WTC11 (cell line): ENCODE results near the gene SNX8. TPM values are rescaled to one million over a fixed set of nuclear protein-coding genes. Genes with fewer than 3 reads are reported as not detected.
A peak's percentile ranks its signal among the peaks of the same experiment; 100 is the strongest.

Experiments
- ATAC-seq: fragments of 200-7000 bp; cut with Tn5 transposase; 2 replicates; pipeline ENCODE4 v1.10.0; 2021; ENCODE audit warnings: mild to moderate bottlenecking, moderate library complexity
- CTCF ChIA-PET: fragments of 300-600 bp; sonication (Branson Sonifier 250); formaldehyde crosslinking; loops from one replicate; lab custom pipeline; 2021; ENCODE audit warnings: antibody characterized with exemption; lab: Charles Lee
- POLR2A ChIA-PET: fragments of 350-600 bp; sonication (Branson Sonifier 250); formaldehyde crosslinking; loops from one replicate; lab custom pipeline; 2021; ENCODE audit warnings: antibody characterized with exemption; lab: Charles Lee
- DNase-seq: peaks from one replicate; pipeline ENCODE4 v3.0.0; 2021; ENCODE audit warnings: low spot score
- H3K27ac Mint-ChIP-seq: 2 replicates; pipeline ENCODE4 v1.8.0; 2021; ENCODE audit warnings: mixed read lengths
- H3K27me3 Mint-ChIP-seq: 2 replicates; pipeline ENCODE4 v1.8.0; 2021; ENCODE audit warnings: low read depth, mild to moderate bottlenecking, moderate library complexity, mixed read lengths
- H3K36me3 Mint-ChIP-seq: 2 replicates; pipeline ENCODE4 v1.8.0; 2021; ENCODE audit warnings: mixed read lengths
- H3K4me1 Mint-ChIP-seq: 2 replicates; pipeline ENCODE4 v1.8.0; 2022; ENCODE audit warnings: mixed read lengths
- H3K4me3 Mint-ChIP-seq: 2 replicates; pipeline ENCODE4 v1.8.0; 2021; ENCODE audit warnings: mild to moderate bottlenecking, moderate library complexity, mixed read lengths
- H3K9me3 Mint-ChIP-seq: 2 replicates; pipeline ENCODE4 v1.8.0; 2021; ENCODE audit warnings: mixed read lengths
- ATF1 ChIP-seq: sonication (generic); formaldehyde crosslinking; IDR thresholded peaks from 2 replicates; pipeline ENCODE4 v1.8.1; 2023; ENCODE audit warnings: mild to moderate bottlenecking, moderate library complexity, missing genetic modification reagents
- ESRRA ChIP-seq: sonication (generic); formaldehyde crosslinking; IDR thresholded peaks from 2 replicates; pipeline ENCODE4 v1.8.1; 2022; ENCODE audit warnings: mild to moderate bottlenecking, missing genetic modification reagents, borderline replicate concordance
- FOXJ3 ChIP-seq: sonication (generic); formaldehyde crosslinking; IDR thresholded peaks from 2 replicates; pipeline ENCODE4 v1.9.0; 2021; ENCODE audit warnings: missing genetic modification reagents, mild to moderate bottlenecking, borderline replicate concordance
- FOXP1 ChIP-seq: sonication (generic); formaldehyde crosslinking; IDR thresholded peaks from 2 replicates; pipeline ENCODE4 v1.8.0; 2022; ENCODE audit warnings: missing genetic modification reagents, mild to moderate bottlenecking, moderate library complexity, borderline replicate concordance
- GABPB1 ChIP-seq: sonication (generic); formaldehyde crosslinking; IDR thresholded peaks from 2 replicates; pipeline ENCODE4 v1.8.1; 2023; ENCODE audit warnings: mild to moderate bottlenecking, missing genetic modification reagents
- IRF1 ChIP-seq: sonication (generic); formaldehyde crosslinking; IDR thresholded peaks from 2 replicates; pipeline ENCODE4 v1.8.0; 2023; ENCODE audit warnings: missing genetic modification reagents
- JAZF1 ChIP-seq: fragments of 250-450 bp; sonication (Bioruptor Pico); IDR thresholded peaks from 2 replicates; pipeline ENCODE4 v1.9.0; 2021; ENCODE audit warnings: moderate library complexity, mild to moderate bottlenecking, inconsistent platforms
- JUN ChIP-seq: sonication (generic); formaldehyde crosslinking; IDR thresholded peaks from 2 replicates; pipeline ENCODE4 v1.8.0; 2023; ENCODE audit warnings: mild to moderate bottlenecking, missing genetic modification reagents
- MYBL2 ChIP-seq: sonication (generic); formaldehyde crosslinking; IDR thresholded peaks from 2 replicates; pipeline ENCODE4 v1.8.1; 2023; ENCODE audit warnings: mild to moderate bottlenecking, moderate library complexity, missing genetic modification reagents
- NFATC4 ChIP-seq: fragments of 250-450 bp; sonication (Bioruptor Pico); IDR thresholded peaks from 2 replicates; pipeline ENCODE4 v1.9.0; 2021; ENCODE audit warnings: mild to moderate bottlenecking
- NFYB ChIP-seq: sonication (generic); formaldehyde crosslinking; conservative IDR thresholded peaks from 2 replicates; pipeline ENCODE4 v1.8.0; 2022; ENCODE audit warnings: low read depth, missing genetic modification reagents
- PRRX2 ChIP-seq: fragments of 250-450 bp; sonication (Bioruptor Pico); IDR thresholded peaks from 2 replicates; pipeline ENCODE4 v1.8.0; 2021; ENCODE audit warnings: mild to moderate bottlenecking
- SMAD4 ChIP-seq: sonication (generic); formaldehyde crosslinking; IDR thresholded peaks from 2 replicates; pipeline ENCODE4 v1.8.0; 2022; ENCODE audit warnings: mild to moderate bottlenecking, missing genetic modification reagents
- SP1 ChIP-seq: sonication (generic); formaldehyde crosslinking; conservative IDR thresholded peaks from 2 replicates; pipeline ENCODE4 v1.8.1; 2022; ENCODE audit warnings: missing genetic modification reagents
- TEAD1 ChIP-seq: sonication (generic); formaldehyde crosslinking; IDR thresholded peaks from 2 replicates; pipeline ENCODE4 v1.8.0; 2022; ENCODE audit warnings: mild to moderate bottlenecking, missing genetic modification reagents
- TP53 ChIP-seq: sonication (generic); formaldehyde crosslinking; IDR thresholded peaks from 2 replicates; pipeline ENCODE4 v1.8.1; 2023; ENCODE audit warnings: mild to moderate bottlenecking, missing genetic modification reagents
- USF1 ChIP-seq: sonication (generic); formaldehyde crosslinking; IDR thresholded peaks from 2 replicates; pipeline ENCODE4 v1.8.0; 2022; ENCODE audit warnings: mild to moderate bottlenecking, missing genetic modification reagents
- ZNF232 ChIP-seq: sonication (generic); formaldehyde crosslinking; IDR thresholded peaks from 2 replicates; pipeline ENCODE4 v1.8.0; 2022; ENCODE audit warnings: mild to moderate bottlenecking, missing genetic modification reagents
- ZNF281 ChIP-seq: sonication (generic); formaldehyde crosslinking; IDR thresholded peaks from 2 replicates; pipeline ENCODE4 v1.8.0; 2023; ENCODE audit warnings: mild to moderate bottlenecking, missing genetic modification reagents
- ZNF416 ChIP-seq: fragments of 250-450 bp; sonication (Bioruptor Pico); IDR thresholded peaks from 2 replicates; pipeline ENCODE4 v1.9.0; 2021; ENCODE audit warnings: mild to moderate bottlenecking, inconsistent platforms
- ZNF423 ChIP-seq: fragments of 250-450 bp; sonication (Bioruptor Pico); IDR thresholded peaks from 2 replicates; pipeline ENCODE4 v2.1.2; 2022; ENCODE audit warnings: mild to moderate bottlenecking, moderate library complexity
- total RNA-seq: library from RNA; stranded (reverse); gene quantifications from 3 replicates; pipeline ENCODE4 v1.2.3, GENCODE V29; 2021
- TF ChIP-seq, protein P1 (sequence below): sonication (generic); formaldehyde crosslinking; IDR thresholded peaks from 2 replicates; pipeline ENCODE4 v1.8.0; 2022; ENCODE audit warnings: mild to moderate bottlenecking, missing genetic modification reagents
- TF ChIP-seq, protein P2 (sequence below): sonication (generic); formaldehyde crosslinking; IDR thresholded peaks from 2 replicates; pipeline ENCODE4 v1.8.1; 2022; ENCODE audit warnings: missing genetic modification reagents, borderline replicate concordance
- TF ChIP-seq, protein P3 (sequence below): sonication (generic); formaldehyde crosslinking; IDR thresholded peaks from 2 replicates; pipeline ENCODE4 v1.8.1; 2023; ENCODE audit warnings: mild to moderate bottlenecking, missing genetic modification reagents, moderate library complexity

The SNX8 gene
- total RNA-seq, 1 experiment from 2014 or later: 50.8 TPM

- TF ChIP-seq GABPB1 (CRISPR knock-in tag): no peak
- TF ChIP-seq, protein P1, sequence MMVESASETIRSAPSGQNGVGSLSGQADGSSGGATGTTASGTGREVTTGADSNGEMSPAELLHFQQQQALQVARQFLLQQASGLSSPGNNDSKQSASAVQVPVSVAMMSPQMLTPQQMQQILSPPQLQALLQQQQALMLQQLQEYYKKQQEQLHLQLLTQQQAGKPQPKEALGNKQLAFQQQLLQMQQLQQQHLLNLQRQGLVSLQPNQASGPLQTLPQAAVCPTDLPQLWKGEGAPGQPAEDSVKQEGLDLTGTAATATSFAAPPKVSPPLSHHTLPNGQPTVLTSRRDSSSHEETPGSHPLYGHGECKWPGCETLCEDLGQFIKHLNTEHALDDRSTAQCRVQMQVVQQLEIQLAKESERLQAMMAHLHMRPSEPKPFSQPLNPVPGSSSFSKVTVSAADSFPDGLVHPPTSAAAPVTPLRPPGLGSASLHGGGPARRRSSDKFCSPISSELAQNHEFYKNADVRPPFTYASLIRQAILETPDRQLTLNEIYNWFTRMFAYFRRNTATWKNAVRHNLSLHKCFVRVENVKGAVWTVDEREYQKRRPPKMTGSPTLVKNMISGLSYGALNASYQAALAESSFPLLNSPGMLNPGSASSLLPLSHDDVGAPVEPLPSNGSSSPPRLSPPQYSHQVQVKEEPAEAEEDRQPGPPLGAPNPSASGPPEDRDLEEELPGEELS (CRISPR knock-in tag): no peak
- TF ChIP-seq JAZF1: no peak
- TF ChIP-seq, all 79 proteins: peak for 0
Measured at GRCh38 chr7:2259480-2259879, 54.8 kb downstream of the SNX8 start (continued).

GRCh38 chr7:2258661-2259365 lies 55.4 kb downstream of the SNX8 start:
- no peak overlapping the region for H3K4me3 Mint-ChIP-seq
- POLR2A ChIA-PET: no interaction called here
- peaks cover 7% of the 10 kb centered on the region for H3K36me3 Mint-ChIP-seq
- H3K9me3 Mint-ChIP-seq: no peaks in the 10 kb centered on the region
- H3K27ac Mint-ChIP-seq: no peak overlapping the region
- no peaks in the 10 kb centered on the region for H3K27me3 Mint-ChIP-seq
- no peak for DNase-seq
- no peak for ATAC-seq
- TF ChIP-seq FOXP1 (no peak), USF1 (CRISPR knock-in tag) (no peak), ZNF232 (CRISPR knock-in tag) (no peak), FOXJ3 (no peak), ZNF416 (CRISPR knock-in tag) (no peak), ESRRA (CRISPR knock-in tag) (no peak), JAZF1 (no peak), NFYB (CRISPR knock-in tag) (no peak), SMAD4 (CRISPR knock-in tag) (no peak), ATF1 (CRISPR knock-in tag) (no peak), ZNF281 (CRISPR knock-in tag) (no peak), MYBL2 (CRISPR knock-in tag) (no peak), TEAD1 (CRISPR knock-in tag) (no peak)
- TF ChIP-seq, all 79 proteins: peak for 0
- CTCF ChIA-PET: no interaction called here
- H3K4me1 Mint-ChIP-seq: no peaks in the 10 kb centered on the region

DNA sequence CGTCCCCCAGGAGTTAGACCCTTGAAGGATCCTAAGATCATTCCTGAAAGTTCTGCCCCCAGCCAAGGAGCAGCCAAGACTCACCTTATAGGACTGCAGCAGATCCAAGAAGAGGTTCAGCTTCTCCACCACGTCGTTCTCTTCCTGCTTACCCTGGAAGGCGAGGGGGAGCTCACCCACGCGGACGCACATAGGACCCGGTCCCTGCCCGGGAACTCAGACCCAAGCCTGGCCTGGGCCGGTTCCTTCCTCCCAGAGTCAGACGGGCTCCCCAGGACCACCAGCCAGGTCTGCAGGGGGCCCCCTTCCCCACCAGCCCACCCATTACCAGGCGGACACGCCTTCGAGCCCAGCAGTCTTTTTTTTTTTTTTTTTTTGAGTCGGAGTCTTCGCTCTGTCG lies 56.6 kb downstream of the SNX8 start:
- ATAC-seq (no peak), DNase-seq (no peak)
- no peaks in the 10 kb centered on the region for H3K4me1 Mint-ChIP-seq
- ChIA-PET CTCF (interaction anchor here (0.6 to 0.7 kb wide), 3 partner anchors 61 to 401 kb away, joined by 3 to 4 read pairs (median 3); no protein-coding TSS in a partner anchor), POLR2A (interaction anchor here (0.5 to 0.7 kb wide), 3 partner anchors 73 to 265 kb away, joined by 4 to 5 read pairs (median 4); no protein-coding TSS in a partner anchor)
- no peaks in the 10 kb centered on the region for H3K27me3 Mint-ChIP-seq
- H3K36me3 Mint-ChIP-seq: peaks cover 7% of the 10 kb centered on the region; the same call in 1 of the 2 replicates
- H3K27ac Mint-ChIP-seq: peak overlapping the region; percentile 60; the same call in 1 of the 2 replicates
- no peaks in the 10 kb centered on the region for H3K9me3 Mint-ChIP-seq
- H3K4me3 Mint-ChIP-seq: no peak overlapping the region
- no peak for TF ChIP-seq ZNF416 (CRISPR knock-in tag)
- TF ChIP-seq SP1: no peak
- TF ChIP-seq, protein P2, sequence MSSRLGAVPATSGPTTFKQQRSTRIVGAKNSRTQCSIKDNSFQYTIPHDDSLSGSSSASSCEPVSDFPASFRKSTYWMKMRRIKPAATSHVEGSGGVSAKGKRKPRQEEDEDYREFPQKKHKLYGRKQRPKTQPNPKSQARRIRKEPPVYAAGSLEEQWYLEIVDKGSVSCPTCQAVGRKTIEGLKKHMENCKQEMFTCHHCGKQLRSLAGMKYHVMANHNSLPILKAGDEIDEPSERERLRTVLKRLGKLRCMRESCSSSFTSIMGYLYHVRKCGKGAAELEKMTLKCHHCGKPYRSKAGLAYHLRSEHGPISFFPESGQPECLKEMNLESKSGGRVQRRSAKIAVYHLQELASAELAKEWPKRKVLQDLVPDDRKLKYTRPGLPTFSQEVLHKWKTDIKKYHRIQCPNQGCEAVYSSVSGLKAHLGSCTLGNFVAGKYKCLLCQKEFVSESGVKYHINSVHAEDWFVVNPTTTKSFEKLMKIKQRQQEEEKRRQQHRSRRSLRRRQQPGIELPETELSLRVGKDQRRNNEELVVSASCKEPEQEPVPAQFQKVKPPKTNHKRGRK (CRISPR knock-in tag): no peak
- no peak for TF ChIP-seq TP53
- TF ChIP-seq, protein P3, sequence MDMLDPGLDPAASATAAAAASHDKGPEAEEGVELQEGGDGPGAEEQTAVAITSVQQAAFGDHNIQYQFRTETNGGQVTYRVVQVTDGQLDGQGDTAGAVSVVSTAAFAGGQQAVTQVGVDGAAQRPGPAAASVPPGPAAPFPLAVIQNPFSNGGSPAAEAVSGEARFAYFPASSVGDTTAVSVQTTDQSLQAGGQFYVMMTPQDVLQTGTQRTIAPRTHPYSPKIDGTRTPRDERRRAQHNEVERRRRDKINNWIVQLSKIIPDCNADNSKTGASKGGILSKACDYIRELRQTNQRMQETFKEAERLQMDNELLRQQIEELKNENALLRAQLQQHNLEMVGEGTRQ: no peak
- no peak for TF ChIP-seq PRRX2 (CRISPR knock-in tag)
- TF ChIP-seq ZNF423 (CRISPR knock-in tag): no peak
- TF ChIP-seq JUN (CRISPR knock-in tag): no peak
- TF ChIP-seq MYBL2 (CRISPR knock-in tag): no peak
- TF ChIP-seq NFATC4 (CRISPR knock-in tag): no peak
- no peak for TF ChIP-seq IRF1 (CRISPR knock-in tag)
- TF ChIP-seq USF1 (CRISPR knock-in tag): no peak
- TF ChIP-seq ZNF232 (CRISPR knock-in tag): no peak
